T-helper 1 cell treated with Interleukin-12 subunit alpha and Interleukin-12 subunit beta and Interleukin-4 antibody, amounts not matched to agents 30 μg/mL and 1 μg/mL, for 36 hours (primary cell): ENCODE results near the gene PARD3B.

Source experiments
- H3K27ac Mint-ChIP-seq: one replicate; pipeline ENCODE4 v1.8.0; 2021; ENCODE audit warnings: mild to moderate bottlenecking, mixed read lengths
- H3K27me3 Mint-ChIP-seq: one replicate; pipeline ENCODE4 v1.8.0; 2021; ENCODE audit warnings: low read depth, mixed read lengths
- H3K36me3 Mint-ChIP-seq: one replicate; pipeline ENCODE4 v1.8.0; 2021; ENCODE audit warnings: low read depth, mixed read lengths
- H3K4me1 Mint-ChIP-seq: one replicate; pipeline ENCODE4 v1.8.0; 2021; ENCODE audit warnings: low read depth, mixed read lengths
- H3K4me3 Mint-ChIP-seq: one replicate; pipeline ENCODE4 v1.8.0; 2021; ENCODE audit warnings: mild to moderate bottlenecking, moderate library complexity, mixed read lengths
- H3K9me3 Mint-ChIP-seq: one replicate; pipeline ENCODE4 v1.8.0; 2021; ENCODE audit warnings: mixed read lengths

The PARD3B gene

DNA sequence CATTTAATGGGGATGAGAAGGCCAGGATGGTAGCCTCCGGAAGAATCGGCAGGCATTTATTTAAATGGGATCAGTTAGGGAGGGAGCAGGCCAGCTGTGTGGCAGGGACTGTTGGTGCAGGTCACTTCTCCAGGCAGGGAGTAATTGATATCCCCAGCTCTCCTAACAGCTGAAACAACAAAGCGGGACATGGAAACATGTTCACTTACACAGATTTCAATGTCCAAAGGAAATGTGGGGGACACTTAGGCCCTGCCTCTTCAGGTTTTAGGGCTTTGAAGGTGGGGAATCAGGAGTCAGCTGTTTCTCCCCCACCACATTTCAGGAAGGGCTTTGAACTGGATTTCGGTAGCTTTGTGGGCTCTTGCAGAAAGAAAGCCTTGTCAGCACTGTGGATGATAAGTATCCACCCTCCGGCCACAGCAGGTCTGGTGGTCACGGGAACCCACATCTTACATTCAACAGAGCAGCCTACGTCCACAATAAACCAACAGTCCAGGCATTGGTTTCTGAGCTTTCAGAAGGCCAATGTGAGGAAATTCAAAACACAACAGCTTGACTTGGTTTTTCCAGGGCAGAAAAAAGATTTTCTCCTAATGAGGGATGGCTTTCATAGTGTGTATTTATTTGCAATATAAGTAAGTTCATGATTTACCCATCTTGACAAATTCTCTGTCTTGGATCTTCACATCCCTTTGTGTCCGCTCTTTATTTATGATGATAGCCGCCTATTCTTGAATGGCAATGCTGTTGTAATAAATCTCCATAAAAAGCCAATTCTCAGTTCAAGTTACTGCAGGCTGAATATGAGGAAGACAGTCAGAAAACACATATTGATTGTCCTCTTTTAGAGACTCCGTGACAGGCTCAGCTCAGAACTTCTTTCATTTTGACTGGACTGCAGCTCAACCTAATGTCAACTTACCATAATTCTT is 1040.4 kb downstream of the PARD3B start:
- Mint-ChIP-seq H3K36me3 (no peaks in the 10 kb centered on the region), H3K4me1 (no peaks in the 10 kb centered on the region), H3K27me3 (peaks cover 10% of the 10 kb centered on the region), H3K27ac (no peak overlapping the region), H3K4me3 (no peak overlapping the region), H3K9me3 (peaks cover 3% of the 10 kb centered on the region)

DNA sequence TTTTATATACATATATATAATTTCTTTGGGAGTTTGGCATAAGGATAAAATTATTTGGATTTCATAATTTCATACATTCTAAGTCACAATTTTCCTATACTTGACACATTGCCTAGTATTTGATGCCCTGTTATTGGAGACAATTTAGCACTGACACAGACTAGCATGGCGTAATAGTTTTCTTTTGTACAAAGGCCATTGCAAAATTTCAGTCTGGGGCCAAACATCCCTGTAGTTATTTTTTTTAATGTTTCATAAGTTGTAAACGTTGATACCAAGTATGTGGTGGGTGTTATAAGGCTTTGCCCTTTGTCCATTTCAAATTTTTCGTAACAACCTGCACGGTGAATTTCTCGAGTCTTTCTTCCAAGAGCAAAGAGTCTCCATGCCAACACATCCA is 1041.4 kb downstream of the PARD3B start:
- H3K36me3 Mint-ChIP-seq, result no peaks in the 10 kb centered on the region
- H3K27me3 Mint-ChIP-seq, result peaks cover 12% of the 10 kb centered on the region

DNA sequence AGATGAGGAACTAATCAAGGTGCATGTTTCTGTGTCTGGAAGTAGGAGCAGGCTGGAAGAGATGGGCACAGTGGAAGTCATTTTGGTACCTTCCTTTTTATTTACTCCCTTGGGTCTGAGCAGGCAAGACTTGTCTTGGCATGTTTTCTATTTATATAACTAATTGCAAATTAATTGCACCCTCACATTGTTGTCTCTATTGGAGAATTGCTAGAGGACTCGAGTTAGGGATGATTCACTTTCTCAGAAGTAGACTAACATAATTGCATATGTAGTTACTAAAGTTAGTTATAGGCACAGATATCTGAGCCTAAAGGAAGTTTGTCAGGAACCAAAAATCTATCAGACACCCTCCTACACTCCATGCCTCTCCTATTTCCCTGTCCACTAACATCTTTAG is 1044.2 kb downstream of the PARD3B start:
- Mint-ChIP-seq H3K27me3 (peaks cover 14% of the 10 kb centered on the region), H3K4me3 (no peak overlapping the region), H3K36me3 (no peaks in the 10 kb centered on the region), H3K4me1 (no peaks in the 10 kb centered on the region), H3K27ac (no peak overlapping the region), H3K9me3 (peaks cover 3% of the 10 kb centered on the region)

More for the DNA sequence above, 1041.4 kb downstream of the PARD3B start:
- no peak overlapping the region for H3K4me3 Mint-ChIP-seq
- no peak overlapping the region for H3K27ac Mint-ChIP-seq
- peaks cover 3% of the 10 kb centered on the region for H3K9me3 Mint-ChIP-seq
- H3K4me1 Mint-ChIP-seq, result no peaks in the 10 kb centered on the region

DNA sequence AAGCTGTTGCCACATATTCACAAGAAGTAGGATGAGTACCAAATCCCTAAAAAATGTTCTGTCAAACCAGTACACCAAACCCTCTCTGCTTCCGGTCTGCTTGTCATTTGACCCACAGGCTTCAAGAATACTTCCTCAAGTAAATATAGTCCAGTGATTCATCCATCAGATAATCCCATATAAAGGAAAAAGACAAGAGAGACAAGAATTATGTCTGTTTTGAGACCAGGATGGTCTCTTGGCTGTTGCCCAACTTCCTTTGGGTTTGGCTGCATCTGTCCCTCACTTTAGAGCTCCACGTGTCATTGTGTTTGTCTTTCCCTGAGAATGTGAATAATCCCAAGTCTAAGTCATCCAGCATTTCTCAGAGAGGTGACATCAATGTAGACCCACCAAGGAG is 1045.5 kb downstream of the PARD3B start:
- Mint-ChIP-seq H3K4me1 (no peaks in the 10 kb centered on the region), H3K36me3 (no peaks in the 10 kb centered on the region), H3K4me3 (no peak overlapping the region), H3K27me3 (peaks cover 14% of the 10 kb centered on the region), H3K9me3 (peaks cover 3% of the 10 kb centered on the region), H3K27ac (no peak overlapping the region)

DNA sequence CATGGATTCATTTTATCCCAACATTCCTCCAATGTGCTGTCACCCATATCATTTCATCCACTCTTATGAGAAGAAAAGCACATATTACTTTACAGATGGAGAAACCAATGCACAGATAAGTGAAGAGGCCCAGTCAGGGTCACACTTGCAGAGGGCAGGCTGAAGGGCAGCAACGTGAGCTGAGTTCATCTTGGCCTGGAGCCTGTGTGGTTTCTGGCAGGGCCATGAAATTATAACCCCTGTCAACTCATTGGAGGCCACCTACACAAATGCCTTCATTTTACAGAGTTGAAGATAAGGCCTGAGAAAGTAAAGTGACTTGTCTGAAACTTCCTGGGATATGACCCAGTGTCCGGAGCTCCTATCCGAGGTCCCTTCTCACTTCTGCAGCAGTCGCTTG is 1048.6 kb downstream of the PARD3B start:
- no peaks in the 10 kb centered on the region for H3K36me3 Mint-ChIP-seq
- peaks cover 3% of the 10 kb centered on the region for H3K9me3 Mint-ChIP-seq
- no peak overlapping the region for H3K4me3 Mint-ChIP-seq
- H3K27me3 Mint-ChIP-seq, result peaks cover 14% of the 10 kb centered on the region
- H3K27ac Mint-ChIP-seq, result no peak overlapping the region
- no peaks in the 10 kb centered on the region for H3K4me1 Mint-ChIP-seq

DNA sequence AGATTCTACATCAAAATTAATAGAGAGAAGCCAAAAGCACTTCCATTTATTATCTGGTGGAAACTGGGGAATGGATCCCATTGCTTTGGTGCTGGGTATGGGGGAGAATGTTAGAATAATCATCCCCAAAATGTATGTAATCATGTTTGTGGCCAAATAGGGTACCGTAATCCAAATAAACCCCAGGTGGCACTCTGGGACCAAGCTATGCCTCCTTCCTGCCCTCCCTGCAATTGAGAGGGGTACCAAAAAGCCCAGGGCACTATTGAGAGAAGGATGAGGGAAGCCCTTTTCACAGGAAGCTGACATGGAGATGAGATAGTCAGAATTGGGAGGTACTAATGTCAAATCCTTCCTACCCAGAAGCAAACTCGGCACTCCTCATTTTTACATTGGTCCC is 1051.3 kb downstream of the PARD3B start:
- Mint-ChIP-seq H3K4me3 (no peak overlapping the region), H3K4me1 (no peaks in the 10 kb centered on the region), H3K27me3 (peaks cover 2% of the 10 kb centered on the region), H3K9me3 (no peaks in the 10 kb centered on the region), H3K36me3 (no peaks in the 10 kb centered on the region), H3K27ac (no peak overlapping the region)

DNA sequence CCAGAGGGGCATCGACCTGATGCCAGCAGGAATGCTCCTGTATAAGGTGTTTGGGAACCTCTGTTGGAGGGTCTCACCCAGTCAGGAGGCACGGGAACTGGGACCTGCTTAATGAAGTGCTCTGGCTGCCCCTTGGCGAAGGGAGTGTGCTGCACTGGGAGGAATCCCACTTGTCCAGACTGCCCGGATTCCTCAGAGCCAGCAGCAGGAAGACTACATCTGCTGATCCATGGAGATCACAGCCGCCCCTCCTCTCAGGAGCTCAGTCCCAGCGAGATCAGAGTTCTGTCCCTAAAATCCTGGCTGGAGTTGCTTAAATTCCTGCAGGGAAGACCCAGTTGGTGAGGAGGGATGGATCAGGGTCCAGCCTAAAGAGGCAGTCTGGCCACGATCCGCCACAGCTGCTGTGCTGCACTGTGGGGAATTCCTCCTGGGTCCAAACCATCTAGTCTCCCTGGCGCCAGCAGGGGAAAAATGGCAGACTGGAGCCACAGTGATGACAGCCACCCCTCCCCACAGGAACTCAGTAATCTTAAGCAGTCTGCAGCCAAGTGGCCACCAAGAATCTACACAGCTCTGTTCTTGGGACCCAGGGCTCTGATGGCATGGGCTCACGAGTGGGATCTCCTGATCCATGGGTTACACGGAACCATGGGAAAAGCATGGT is 1060.5 kb downstream of the PARD3B start:
- H3K36me3 Mint-ChIP-seq, result no peaks in the 10 kb centered on the region
- H3K4me3 Mint-ChIP-seq, result no peak overlapping the region
- H3K9me3 Mint-ChIP-seq, result peaks cover 25% of the 10 kb centered on the region
- H3K4me1 Mint-ChIP-seq, result peaks cover 7% of the 10 kb centered on the region
- peaks cover 23% of the 10 kb centered on the region for H3K27me3 Mint-ChIP-seq
- H3K27ac Mint-ChIP-seq, result no peak overlapping the region

DNA sequence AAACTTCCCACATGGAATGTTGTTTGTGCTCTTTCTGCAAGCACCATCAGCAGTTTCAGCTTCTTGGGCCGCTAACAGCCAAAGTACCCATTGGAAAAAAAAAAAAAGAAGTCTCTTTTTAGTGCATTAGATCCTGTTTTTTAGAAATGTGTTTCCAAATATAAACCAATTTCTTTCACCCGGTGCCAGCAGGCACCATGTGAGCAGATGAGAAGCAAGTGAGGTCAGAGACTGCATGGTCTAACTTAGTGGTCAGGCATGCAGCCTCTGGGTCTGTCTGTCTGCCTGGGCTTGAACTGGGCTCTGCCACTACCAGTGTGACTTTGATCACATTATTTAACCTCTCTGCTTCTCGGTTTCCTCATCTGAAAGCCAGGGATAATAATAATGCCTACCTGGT is 1061.9 kb downstream of the PARD3B start:
- no peak overlapping the region for H3K4me3 Mint-ChIP-seq
- peaks cover 25% of the 10 kb centered on the region for H3K9me3 Mint-ChIP-seq
- peaks cover 25% of the 10 kb centered on the region for H3K27me3 Mint-ChIP-seq
- no peaks in the 10 kb centered on the region for H3K36me3 Mint-ChIP-seq
- no peak overlapping the region for H3K27ac Mint-ChIP-seq
- H3K4me1 Mint-ChIP-seq, result peaks cover 9% of the 10 kb centered on the region

DNA sequence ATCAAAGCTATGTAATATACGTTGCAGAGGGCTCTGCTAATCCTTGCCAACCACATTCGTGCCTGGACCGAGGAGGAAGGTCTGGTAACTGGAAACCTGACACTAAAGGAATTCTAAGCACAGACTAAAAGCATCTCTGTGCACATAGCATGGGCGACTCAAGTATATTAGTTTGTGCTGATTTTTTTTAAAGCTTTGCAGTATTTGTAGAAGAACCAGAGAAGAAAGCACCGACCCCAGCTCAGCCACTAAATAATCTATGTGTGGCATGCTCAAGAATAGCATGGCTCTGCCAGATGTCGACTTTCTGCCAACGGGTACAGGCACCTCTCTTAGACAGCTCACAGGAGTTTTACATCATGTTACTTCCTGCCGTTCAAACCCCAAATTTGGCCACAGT is 1063.8 kb downstream of the PARD3B start:
- Mint-ChIP-seq H3K36me3 (no peaks in the 10 kb centered on the region), H3K27me3 (peaks cover 15% of the 10 kb centered on the region), H3K4me3 (no peak overlapping the region), H3K27ac (no peak overlapping the region), H3K4me1 (peaks cover 24% of the 10 kb centered on the region), H3K9me3 (peaks cover 13% of the 10 kb centered on the region)

DNA sequence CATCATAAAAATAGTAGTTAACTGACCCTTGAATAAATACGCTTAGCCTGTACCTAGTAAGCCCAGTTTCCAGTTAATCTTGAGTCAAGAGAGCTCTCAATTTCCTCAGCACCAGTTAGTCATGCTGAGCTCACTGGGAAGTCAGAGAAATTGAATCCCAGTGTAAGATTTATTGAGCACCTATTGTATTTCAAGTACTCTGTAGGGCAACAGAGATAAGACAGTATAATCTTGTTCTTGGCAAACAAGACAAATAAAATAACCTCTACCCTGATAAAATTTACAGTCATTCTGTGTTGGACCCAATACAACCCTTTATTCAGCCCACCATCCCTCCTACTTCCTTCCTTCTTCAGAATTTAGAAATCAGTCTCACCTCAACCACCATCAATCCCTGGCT is 1065.2 kb downstream of the PARD3B start:
- peaks cover 3% of the 10 kb centered on the region for H3K9me3 Mint-ChIP-seq
- H3K27me3 Mint-ChIP-seq, result peaks cover 11% of the 10 kb centered on the region
- H3K4me3 Mint-ChIP-seq, result no peak overlapping the region
- H3K4me1 Mint-ChIP-seq, result peaks cover 24% of the 10 kb centered on the region
- H3K36me3 Mint-ChIP-seq, result no peaks in the 10 kb centered on the region
- H3K27ac Mint-ChIP-seq, result no peak overlapping the region

DNA sequence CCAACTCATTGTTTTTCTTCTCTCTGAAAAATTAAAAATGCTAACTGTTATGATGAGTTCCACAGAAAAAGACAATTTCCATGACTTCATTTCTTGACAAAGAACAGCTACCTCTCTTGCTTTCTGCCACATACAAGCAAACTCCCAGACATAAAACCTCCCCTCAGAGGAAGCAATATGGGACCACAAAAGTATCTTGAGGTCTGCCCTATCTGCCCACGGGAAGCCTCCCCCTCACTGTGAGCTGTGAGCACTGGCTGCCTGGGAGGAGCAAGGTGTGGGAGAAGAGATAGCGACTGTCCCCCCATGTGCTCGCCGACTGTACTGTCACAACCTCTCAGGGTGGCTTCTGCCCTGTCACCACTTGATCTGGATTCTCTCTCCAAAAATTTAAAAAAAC is 1067.4 kb downstream of the PARD3B start:
- H3K4me1 Mint-ChIP-seq, result peaks cover 24% of the 10 kb centered on the region
- H3K4me3 Mint-ChIP-seq, result peak overlapping the region; percentile 18
- H3K27me3 Mint-ChIP-seq, result peaks cover 17% of the 10 kb centered on the region
- no peaks in the 10 kb centered on the region for H3K9me3 Mint-ChIP-seq
- H3K27ac Mint-ChIP-seq, result no peak overlapping the region
- H3K36me3 Mint-ChIP-seq, result no peaks in the 10 kb centered on the region

DNA sequence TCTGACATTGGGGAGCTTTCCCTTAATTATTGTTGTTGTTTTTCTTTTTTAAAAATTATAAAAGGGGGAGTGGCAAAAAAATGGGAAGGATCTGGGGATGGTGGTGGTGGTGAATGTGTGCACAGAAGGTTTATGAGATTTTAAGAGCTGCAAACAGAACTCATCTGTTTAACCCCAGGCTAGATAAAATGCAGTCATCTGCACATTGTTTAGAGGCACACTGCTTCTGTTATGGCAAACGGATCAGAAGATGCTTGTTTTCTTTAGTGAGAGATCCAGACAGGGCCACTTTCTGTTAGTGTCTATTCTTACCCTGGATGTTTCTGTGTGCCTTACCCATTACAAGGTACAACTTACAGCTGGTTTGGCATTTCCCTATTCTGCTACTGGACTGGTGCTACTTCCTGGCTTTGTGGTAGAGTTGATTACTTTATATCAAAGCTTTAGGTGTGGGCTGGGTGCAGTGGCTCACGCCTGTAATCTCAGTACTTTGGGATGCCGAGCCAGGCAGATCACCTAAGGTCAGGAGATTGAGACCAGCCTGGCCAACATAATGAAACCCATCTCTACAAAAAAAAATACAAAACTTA is 1068.8 kb downstream of the PARD3B start:
- Mint-ChIP-seq H3K9me3 (no peaks in the 10 kb centered on the region), H3K4me1 (peaks cover 24% of the 10 kb centered on the region), H3K4me3 (no peak overlapping the region), H3K36me3 (no peaks in the 10 kb centered on the region), H3K27me3 (peaks cover 14% of the 10 kb centered on the region), H3K27ac (no peak overlapping the region)

DNA sequence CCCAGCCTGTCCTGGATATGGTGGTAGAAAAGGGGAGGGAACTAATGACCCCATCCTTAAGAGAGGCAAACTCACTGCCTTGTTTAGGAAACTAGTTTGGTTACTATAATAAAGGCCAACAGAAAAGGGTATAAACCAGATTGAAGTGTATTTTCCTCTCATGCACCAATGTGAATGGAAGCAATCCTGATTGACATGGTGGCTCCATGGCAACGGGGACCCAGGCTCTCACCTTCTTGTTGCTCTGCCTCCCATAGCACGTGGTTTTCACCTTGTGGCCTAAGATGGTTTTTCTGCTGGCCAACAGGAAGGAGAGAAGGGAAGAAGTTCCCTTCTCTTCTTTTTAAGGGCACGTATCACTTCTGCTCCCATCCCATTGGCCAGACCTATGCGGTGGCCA is 1069.7 kb downstream of the PARD3B start:
- no peak overlapping the region for H3K4me3 Mint-ChIP-seq
- H3K4me1 Mint-ChIP-seq, result peaks cover 21% of the 10 kb centered on the region
- no peaks in the 10 kb centered on the region for H3K9me3 Mint-ChIP-seq
- H3K27me3 Mint-ChIP-seq, result peaks cover 10% of the 10 kb centered on the region
- H3K27ac Mint-ChIP-seq, result no peak overlapping the region
- no peaks in the 10 kb centered on the region for H3K36me3 Mint-ChIP-seq

DNA sequence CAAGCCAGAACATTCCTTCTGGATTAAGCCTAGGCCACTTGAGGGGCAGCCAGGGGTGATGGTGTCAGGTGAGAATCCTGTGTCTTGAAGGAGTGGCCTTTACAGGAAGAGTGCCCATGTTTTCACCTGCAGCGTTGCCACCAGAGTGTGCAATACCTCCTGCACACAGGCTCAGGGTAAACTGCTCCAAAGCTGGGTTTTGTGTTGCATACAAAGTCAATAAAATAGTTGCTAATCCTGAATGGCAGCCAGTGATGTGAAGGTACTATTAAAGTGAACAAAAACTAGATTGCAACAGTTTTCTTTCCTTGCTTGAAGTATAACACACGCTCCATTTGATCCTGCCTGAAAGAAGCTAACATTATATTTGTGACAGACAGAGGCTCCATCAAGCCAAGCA is 1072.6 kb downstream of the PARD3B start:
- Mint-ChIP-seq H3K4me1 (peaks cover 13% of the 10 kb centered on the region), H3K27ac (no peak overlapping the region), H3K9me3 (no peaks in the 10 kb centered on the region), H3K4me3 (no peak overlapping the region), H3K36me3 (no peaks in the 10 kb centered on the region), H3K27me3 (peaks cover 6% of the 10 kb centered on the region)

DNA sequence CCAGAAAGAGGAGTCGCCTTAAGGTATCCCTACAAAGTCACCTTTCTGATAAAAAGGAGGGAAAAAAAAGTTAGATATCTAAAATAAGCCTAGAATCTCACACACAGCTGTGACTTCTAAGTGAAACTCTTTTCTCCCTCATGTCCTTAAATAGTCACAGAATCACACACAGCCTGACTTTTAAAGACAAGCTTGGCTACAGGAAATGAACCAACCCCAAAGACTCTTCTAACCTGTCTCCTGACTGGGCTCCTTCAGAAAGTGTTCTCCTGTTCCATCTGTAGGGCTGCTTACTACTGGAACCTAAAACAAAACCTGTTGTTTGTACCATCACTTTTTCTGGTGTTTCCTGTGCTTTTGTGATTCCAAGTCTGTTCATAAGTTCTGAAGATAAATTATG is 1074.3 kb downstream of the PARD3B start:
- H3K27me3 Mint-ChIP-seq, result peaks cover 6% of the 10 kb centered on the region
- no peak overlapping the region for H3K4me3 Mint-ChIP-seq
- H3K9me3 Mint-ChIP-seq, result no peaks in the 10 kb centered on the region
- H3K36me3 Mint-ChIP-seq, result no peaks in the 10 kb centered on the region
- no peak overlapping the region for H3K27ac Mint-ChIP-seq
- peaks cover 3% of the 10 kb centered on the region for H3K4me1 Mint-ChIP-seq
